ENCODE results near the gene SART3.
"Not testable (repeated sequence)": the region's sequence is repeated elsewhere in the genome, so short reads cannot be mapped to it uniquely, and the experiment has no call there.

Gene SART3

DNA sequence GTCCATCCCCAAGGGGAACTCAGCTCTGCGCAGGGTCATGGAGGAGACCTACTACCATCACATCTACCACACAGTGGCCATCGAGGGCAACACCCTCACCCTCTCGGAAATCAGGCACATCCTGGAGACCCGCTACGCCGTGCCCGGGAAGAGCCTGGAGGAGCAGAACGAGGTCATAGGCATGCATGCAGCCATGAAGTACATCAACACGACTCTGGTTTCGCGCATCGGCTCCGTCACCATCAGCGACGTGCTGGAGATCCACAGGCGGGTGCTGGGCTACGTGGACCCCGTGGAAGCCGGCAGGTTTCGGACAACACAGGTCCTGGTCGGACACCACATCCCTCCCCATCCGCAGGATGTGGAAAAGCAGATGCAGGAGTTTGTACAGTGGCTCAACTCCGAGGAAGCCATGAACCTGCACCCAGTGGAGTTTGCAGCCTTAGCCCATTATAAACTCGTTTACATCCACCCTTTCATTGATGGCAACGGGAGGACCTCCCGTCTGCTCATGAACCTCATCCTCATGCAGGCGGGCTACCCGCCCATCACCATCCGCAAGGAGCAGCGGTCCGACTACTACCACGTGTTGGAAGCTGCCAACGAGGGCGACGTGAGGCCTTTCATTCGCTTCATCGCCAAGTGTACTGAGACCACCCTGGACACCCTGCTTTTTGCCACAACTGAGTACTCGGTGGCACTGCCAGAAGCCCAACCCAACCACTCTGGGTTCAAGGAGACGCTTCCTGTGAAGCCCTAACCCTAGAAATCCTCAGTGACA lies 42.1 kb downstream of the SART3 start:
- DNase-seq (ENCODE audit: low read depth in 3 of 3), result no peak

DNA sequence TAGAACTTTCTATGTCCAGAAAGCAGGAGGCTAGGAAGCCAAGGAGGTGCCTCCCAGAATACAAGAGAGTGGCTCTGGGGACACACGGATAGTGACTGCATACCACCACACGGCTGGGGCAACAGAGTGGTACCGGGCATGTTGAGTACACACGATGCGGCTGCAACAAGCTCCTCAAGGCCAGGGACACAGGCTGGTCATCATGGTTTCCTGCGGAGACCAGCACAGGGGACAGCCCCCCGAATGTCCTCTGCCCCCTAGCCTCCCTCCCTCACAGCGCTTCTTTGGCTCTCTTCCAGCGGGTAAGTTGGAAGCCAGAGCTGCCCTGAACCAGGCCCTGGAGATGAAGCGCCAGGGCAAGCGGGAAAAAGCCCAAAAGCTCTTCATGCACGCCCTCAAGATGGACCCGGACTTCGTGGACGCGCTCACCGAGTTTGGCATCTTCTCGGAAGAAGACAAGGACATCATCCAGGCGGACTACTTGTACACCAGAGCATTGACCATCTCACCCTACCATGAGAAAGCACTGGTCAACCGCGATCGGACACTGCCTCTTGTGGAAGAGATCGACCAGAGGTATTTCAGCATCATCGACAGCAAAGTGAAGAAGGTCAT lies 42.8 kb downstream of the SART3 start:
- no peak for DNase-seq (ENCODE audit: low read depth in 3 of 3)

DNA sequence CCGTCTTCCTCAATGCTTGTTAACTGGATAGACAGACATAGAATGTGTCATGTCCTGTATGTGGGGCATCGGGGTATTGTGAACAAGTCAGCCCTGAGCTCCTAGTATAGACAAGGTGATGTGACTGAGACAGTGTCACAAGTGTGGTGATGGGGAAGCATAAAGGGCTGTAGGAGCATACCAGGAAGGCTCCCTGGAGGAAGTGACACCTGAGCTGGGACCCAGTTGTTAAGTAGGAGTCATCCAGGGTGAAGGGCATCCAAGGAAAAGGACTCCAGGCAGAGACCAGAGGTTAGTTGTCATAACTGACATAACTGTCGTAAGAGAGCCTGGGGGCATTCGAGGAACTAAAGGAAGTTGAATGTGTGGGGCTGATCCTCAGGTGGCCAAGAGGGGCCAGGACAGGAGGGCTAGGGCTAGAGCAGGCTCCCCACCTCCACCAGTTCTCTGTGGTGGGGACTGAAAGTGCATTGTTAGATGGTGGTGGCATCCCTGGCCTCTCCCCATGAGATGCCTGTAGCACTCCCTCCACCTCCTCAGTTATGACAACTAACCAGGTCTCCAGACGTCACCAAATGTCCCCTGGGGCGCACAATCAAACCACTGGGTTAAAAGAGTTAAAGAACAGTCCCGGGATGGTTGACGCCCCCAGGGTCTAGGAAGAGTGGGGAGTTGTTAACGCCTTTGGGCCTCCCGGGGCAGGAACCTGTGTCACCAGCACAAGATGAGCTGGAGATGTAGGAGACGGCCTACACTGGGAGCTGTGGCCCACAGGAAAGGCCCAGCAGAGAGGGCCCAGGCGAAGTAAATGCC lies 43.5 kb downstream of the SART3 start:
- DNase-seq (ENCODE audit: low read depth in 3 of 3), result no peak

DNA sequence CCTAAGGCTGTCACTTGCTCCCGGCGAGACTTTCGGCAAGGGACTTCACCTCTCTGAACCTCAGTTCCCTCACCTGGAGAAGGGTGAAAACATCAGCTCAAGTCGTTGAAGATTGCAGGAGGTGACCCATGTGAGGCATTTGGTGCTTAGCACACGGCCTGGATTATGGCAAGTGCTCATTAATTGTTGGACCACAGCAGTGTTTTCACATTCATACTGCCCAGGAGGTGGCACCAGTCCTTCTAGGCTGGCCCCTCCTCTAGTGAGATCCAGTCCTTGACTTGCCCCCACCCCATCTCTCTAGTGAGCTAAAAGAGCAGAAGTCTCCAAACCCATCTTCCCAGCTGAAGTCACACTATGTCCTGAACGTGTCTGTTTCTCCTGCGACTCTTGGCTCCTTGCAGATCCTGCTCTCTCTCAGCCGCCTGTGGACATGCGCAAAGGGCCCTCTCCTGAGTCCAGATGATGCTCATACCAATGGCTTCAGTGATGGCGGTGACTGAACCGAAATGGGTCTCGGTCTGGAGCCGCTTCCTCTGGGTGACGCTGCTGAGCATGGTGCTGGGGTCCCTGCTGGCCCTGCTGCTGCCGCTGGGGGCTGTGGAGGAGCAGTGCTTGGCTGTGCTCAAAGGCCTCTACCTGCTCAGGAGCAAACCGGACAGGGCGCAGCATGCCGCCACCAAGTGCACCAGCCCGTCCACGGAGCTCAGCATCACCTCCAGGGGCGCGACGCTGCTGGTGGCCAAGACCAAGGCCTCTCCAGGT lies 44.3 kb downstream of the SART3 start:
- DNase-seq (ENCODE audit: low read depth in 3 of 3), result no peak

DNA sequence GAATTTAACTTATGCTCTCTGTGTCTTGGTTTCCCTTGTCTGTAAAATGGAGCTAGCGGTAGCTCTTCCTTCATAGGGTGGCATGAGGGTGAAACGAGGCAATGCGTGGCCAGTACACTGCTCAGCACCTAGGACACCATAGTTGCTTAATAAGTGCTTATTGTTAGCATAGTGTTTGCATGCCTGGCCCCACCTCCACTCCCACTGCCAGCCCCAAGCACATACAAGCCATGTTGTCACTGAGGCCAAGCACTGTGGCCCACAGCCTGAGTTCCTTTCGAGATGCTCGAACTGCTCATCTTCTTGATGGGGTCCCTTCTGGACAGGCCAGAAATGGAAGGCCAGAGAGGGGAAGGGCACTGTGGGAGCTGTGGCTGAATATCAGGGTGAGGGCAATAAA lies 45.1 kb downstream of the SART3 start:
- DNase-seq (ENCODE audit: low read depth in 3 of 3), result no peak

DNA sequence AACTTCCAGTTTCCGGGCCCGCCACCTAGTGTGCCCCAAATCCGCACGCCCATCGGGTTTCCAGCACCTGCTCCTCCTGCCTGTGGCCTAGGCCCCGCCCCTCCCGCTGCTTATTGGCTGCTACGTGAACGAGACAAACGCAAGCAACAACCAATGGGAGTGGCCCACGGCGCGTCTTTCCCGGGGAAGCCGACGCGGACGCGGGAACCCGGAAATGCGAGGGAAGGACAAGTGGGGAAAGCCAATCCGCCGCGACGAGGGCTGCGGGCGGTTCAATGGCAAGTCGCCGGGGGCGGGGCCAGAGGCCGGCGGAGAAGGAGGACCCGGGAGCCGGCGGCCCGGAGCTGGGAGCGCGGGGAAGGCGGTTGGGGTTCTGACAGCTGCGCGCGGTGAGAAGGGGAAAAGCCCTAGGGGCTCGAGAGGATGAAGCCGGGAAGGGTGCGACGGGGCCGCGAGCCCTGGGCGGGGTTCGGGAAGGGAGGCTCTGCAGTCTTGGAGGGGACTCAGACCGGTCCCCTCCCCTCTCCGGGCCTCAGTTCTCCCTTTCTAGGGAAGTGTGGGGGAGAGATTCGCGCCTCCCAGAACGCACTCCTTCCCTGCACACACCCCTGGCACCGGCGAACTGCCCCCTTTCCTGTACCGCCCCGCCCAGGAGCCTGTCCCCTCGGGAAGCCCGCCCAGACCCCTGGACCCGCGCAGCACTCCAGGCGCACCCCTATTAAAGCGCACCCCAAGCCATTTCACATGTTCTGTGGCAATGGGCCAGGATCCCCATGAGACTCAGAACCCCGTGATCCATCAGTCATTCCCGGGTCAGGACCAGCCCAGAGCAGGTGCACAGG lies 45.8 kb downstream of the SART3 start, which contains the start of gene FICD:
Gene FICD (plus strand): TSS at position 305 of the 842 bp plus-strand sequence. CDS start 1,696 bp downstream, outside the sequence.
- peak; percentile 97 to 98 (median 98) for DNase-seq (ENCODE audit: low read depth in 3 of 3)

DNA sequence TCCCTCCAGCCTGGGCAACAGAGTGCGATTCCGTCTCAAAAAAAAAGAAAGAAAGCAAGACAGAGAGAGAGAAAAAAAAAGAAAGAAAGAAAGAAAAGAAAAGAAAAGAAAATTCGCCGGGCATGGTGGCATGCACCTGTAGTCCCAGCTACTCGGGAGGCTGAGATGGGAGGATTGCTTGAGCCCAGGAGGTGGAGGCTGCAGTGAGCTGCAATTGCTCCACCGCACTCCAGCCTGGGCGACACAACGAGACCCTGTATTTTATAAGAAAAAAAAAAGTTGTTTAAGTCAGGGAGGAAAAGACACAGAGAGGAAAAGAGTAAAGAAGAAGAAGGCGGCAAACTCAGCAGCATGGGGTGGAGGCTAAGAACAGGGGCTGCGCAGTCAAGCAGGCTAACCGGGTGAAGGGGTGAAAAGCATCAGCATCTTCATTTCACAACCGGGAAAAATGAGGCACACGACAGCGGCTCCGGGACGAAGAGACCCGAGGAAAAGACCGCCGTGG lies 46.5 kb downstream of the SART3 start:
- DNase-seq (ENCODE audit: low read depth in 3 of 3), result no peak

DNA sequence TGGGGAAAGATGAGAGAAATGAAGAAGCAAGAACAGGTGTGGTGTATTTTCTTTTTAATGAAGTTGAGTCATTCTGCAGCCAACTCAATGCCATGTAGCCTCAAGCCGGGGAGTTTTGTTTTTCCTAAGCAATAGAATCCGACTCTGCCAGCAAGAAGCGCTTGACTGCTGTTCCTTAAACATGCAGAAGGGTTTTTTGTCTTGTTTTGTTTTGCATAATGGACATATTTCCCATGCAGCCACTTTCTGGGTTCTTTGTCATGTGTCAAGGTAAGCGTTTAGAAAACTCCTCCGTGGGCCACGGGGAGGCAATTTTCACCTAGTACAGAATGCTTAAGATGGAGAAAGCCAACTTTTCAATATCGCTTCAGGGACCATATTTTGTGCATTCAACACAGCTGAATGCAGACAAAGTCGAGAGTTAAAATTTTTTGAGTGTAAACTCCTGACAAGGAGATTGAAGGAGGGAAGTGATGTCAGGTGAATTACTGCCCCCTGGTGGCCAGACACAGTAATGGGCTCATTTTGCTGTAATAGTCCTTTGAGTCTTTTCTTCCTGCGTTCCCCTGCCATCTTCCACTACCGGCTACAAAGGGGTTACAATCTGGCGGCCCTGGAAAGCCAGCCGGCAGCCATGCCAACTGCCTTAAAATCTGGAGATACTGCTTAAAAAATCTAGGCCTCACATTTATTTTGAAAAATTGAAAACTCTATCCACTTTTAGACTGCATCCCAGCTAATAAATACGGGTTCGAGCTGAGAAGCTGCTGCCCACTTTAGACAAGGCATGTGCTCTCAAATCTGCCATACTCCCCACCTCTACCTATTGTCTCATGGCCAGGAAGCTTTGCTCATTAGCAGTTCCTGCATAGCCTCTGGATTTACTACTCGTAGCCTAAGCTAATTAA lies 49.1 kb downstream of the SART3 start:
- DNase-seq (ENCODE audit: low read depth in 3 of 3), result peak; percentile 56 to 63 (median 57)

DNA sequence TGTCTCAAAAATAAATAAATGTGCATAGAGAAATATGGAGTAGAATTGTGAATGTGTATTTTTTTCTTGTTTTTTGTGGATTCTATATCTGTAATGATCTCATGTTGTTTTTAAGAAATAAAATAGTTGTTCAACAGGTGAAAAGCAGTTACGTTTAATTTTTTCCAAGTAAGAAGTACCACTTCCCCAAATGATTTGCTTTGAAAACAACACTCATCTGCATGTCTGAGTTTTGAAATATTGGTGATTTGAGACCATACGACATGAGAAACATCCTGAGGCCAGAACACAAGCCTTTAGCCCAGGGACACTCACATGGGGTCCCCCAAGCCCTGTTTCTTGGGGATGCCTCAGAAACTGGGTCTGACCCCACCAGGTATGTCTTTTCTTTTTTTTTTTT lies 50.1 kb downstream of the SART3 start:
- DNase-seq (ENCODE audit: low read depth in 3 of 3), result no peak

DNA sequence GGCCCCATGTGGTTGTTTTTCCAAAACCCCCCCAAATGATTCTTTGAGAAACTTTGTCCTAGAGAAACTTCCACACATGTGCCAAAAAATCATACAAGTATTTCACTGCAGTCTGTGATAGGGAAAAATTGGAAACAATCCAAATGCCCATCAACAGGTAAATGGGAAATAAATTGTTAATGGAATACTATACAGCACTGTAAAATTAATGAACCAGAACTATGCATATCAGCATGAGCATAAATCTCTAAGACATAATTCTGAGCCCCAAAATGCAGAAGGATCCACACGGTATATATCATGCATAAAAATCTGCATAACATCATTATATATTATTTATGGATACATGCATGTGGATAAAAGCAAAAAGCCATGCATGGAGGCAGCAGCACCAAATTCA lies 51.2 kb downstream of the SART3 start:
- DNase-seq (ENCODE audit: low read depth in 3 of 3), result no peak

DNA sequence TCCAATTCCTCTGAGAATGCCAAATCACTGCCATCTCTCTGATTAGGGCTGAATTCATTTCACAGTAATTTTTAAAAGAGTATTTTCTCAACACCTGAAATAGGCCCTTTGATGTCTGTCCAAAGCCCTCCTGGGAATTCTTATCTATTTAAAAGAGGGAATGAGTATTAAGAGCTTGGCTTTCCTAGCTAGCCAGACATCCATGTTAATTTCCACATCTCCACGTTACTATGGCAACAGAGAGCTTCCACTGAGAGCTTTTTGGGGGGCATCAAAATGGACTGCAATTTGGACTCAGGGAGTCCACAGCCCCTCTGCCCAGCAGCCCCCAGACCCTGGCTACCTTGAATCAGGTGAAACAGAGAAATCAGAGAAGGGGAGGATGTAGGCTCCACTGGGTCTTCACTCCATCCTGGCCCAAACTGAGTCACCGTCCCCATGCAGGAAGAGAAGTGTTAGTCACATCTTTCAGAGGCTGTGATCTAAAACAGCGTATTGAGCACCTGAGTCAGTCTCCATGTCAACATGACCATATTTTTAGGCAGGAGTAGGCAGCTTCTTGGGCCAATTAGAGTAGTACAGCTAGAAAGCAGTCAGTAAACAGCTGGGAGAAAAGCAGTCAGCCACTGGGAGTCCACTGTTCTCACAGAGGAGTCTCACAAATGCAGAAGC lies 52.9 kb downstream of the SART3 start:
- no peak for DNase-seq (ENCODE audit: low read depth in 3 of 3)

DNA sequence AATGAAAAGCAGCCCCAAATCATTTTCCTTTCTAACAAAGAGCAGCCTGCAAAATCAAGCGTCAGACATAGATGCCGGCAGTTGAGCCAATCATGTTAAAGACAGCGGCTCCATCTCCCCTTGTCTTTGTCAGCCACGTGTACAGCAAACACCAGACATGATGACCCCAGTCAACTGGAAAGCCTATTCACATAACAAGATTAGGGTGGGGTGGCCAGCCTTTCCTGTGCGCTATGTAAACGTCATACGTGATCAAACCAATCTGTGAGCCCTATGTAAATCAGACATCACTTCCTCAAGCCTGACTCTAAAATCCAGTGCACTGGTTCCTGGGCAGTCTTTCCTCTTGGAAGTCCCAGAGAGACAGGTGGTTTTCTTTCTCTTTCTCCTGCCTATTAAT lies 55.8 kb downstream of the SART3 start:
- no peak for DNase-seq (ENCODE audit: low read depth in 3 of 3)

DNA sequence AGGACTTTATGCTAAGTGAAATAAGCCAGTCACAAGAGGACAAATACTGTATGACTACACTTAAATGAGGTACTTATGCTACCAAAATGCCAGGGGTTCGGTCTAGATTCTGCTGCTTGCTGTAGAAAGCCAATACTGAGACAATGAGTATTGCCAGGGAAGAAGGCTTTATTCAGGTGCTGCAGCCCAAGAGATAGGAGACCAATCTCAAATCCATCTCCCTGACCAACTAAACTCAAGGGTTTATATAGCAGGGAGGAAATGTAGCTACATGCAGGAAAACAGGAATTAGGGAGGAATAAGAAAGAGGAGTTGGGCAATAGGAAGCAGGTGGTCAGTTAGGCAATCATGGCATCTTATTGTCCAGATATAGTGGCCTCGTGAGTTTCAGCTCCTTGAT lies 58.1 kb downstream of the SART3 start:
- DNase-seq (ENCODE audit: low read depth in 3 of 3), result no peak

DNA sequence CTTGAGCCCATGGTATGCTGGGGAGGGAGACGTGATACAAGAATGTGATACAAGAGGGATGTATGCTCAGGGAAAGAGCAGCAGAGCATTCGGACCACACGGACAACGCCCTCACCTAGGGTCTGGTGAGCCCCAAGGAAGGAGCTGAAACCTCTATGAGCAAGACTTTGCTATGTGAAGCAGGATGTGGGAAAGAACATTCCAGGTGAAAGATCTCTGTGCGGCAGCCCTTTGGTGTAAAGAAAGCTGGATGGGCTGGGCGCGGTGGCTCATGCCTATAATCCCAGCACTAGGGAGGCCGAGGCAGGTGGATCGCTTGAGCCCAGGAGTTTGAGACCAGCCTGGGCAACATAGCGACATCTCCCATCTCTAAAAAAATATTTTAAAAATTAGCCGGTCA lies 62.8 kb downstream of the SART3 start:
- no peak for DNase-seq (ENCODE audit: low read depth in 3 of 3)

DNA sequence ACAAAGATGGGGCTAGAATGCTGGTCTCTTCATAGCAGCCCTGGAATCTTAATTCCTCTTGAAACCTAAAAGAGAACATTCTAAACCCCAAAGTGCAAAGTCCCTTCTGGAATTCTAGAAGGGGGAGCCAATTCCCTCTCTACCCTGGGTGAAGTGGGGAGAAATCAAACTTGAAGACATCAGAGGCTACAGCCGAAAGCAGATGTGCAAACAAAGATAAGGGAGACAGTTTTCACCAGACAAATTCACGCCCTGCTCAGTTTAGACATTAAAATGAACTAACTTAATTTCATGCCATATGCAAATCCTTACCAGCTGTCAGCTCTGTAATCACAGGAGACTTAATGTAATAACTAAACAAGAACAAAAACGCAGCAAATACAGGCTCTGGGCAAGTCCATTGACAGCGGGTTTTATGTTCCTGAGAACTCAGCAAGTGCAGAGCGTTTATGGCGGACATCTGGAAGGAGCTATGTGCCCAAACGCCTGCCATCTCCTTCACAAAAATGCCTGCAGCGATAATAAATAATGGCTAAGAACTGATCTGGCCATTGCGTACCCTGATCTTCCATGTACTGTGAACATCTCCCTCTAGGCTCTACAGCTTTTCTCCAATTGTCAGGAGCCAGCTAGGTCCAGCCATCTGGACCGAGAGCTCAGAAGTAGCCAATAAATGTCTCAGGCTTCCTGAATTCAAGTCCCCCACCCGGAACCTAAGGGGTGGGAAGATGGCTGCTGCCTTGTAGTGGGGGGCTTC lies 65.0 kb downstream of the SART3 start:
- DNase-seq (ENCODE audit: low read depth in 3 of 3), result no peak

DNA sequence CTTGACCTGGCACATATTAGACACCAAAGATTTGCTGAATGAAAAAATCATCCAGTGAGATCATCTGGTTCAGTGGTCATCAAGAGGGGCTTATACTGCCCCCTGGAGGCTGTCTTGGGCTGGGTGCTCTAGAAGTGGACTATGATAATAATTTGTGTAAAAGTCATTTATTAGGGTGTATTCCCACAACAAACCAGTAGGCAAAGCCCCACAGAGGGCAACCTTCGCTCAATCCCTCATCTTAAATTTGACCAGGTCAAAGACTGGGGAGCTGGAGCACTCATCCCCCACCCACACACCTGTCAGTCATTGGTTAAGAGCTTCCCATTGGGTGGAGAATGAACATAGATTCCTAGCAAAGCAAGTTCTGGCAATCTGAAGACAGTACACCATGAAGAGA lies 65.9 kb downstream of the SART3 start:
- no peak for DNase-seq (ENCODE audit: low read depth in 3 of 3)

DNA sequence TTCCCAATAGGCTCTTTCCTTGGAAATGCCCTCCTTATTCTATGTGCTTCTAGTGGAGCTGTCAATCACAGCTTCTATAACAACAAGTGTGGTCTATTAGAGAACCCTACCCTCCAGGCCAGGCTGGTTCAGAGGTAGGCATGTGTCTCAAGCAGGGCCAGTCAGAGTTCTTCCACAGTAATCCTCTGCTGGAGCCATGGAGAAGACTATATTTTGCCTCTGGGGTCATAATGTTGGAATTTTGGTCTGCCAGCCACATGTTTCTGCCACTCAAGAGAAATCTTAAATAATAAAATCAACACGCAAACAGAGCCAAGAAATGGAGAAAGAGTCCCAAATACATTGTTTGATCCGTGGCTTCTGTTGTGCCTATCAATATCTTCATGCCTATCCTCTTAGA lies 69.7 kb downstream of the SART3 start:
- DNase-seq (ENCODE audit: low read depth in 3 of 3), result no peak

DNA sequence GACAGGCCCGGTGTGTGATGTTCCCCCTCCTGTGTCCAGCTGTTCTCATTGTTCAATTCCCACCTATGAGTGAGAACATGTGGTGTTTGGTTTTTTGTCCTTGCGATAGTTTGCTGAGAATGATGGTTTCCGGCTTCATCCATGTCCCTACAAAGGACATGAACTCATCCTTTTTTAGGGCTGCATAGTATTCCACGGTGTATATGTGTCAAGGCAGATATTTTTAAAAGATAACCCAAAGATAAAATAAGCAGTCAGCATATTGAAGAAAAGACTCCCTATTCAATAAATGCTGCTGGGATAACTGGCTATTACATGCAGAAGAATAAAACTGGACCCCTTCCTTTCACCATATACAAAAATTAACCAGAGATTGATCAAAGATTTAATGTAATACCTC lies 73.9 kb downstream of the SART3 start:
- DNase-seq (ENCODE audit: low read depth in 3 of 3), result not testable (repeated sequence)
